H1 (cell line): ENCODE results near the gene CCDC178. TPM values are rescaled to one million over a fixed set of nuclear protein-coding genes. Genes with fewer than 3 reads are reported as not detected.
"Not testable (repeated sequence)": the region's sequence is repeated elsewhere in the genome, so short reads cannot be mapped to it uniquely, and the experiment has no call there.

Source experiments
- CTCF ChIA-PET: fragments of 300-600 bp; sonication (Branson Sonifier 250); formaldehyde crosslinking; loops from one replicate; lab custom pipeline; 2021; ENCODE audit not compliant: partially characterized antibody; lab: Charles Lee
- POLR2A ChIA-PET: fragments of 300-600 bp; sonication (Branson Sonifier 250); formaldehyde crosslinking; loops from one replicate; lab custom pipeline; 2021; ENCODE audit warnings: inconsistent platforms; ENCODE audit not compliant: partially characterized antibody; lab: Charles Lee
- DNase-seq, 2 experiments: peaks; one replicate each; pipeline versions ENCODE4 v3.0.0 to v3.0.0-alpha.2; 2010 to 2022; ENCODE audit warnings: low spot score in 2 of 2, low read depth in 1 of 2, mixed read lengths in 1 of 2
- FAIRE-seq: peaks from 2 replicates; lab custom pipeline; 2011; peaks lifted over from hg19 to GRCh38; lab: Jason Lieb, UNC
- H2AFZ ChIP-seq: 2 replicates; pipeline ENCODE4 v1.8.1; 2012; ENCODE audit warnings: low read length, inconsistent platforms
- H2AK5ac ChIP-seq: 2 replicates; pipeline ENCODE4 v1.6.1; 2013; ENCODE audit warnings: low read depth, low read length
- H2BK120ac ChIP-seq: replicated peaks from 2 replicates; pipeline ENCODE3; 2013; ENCODE audit warnings: low read depth, low read length, inconsistent platforms
- H2BK12ac ChIP-seq: 2 replicates; pipeline ENCODE4 v1.6.1; 2013; ENCODE audit warnings: low read depth, low read length
- H2BK15ac ChIP-seq: 2 replicates; pipeline ENCODE4 v1.6.1; 2013; ENCODE audit warnings: low read length
- H2BK20ac ChIP-seq: 2 replicates; pipeline ENCODE4 v1.6.1; 2013; ENCODE audit warnings: low read length
- H2BK5ac ChIP-seq: 2 replicates; pipeline ENCODE4 v1.6.1; 2013; ENCODE audit warnings: low read depth, low read length
- H3K14ac ChIP-seq: 2 replicates; pipeline ENCODE4 v1.6.1; 2013; ENCODE audit warnings: inconsistent platforms; ENCODE audit not compliant: insufficient read length
- H3K18ac ChIP-seq: 2 replicates; pipeline ENCODE4 v1.6.1; 2013; ENCODE audit warnings: low read length; ENCODE audit errors: extremely low read depth
- H3K23ac ChIP-seq: 2 replicates; pipeline ENCODE4 v1.6.1; 2013; ENCODE audit warnings: inconsistent platforms; ENCODE audit not compliant: insufficient read length
- H3K23me2 ChIP-seq: 2 replicates; pipeline ENCODE4 v1.6.1; 2013; ENCODE audit warnings: low read depth, low read length
- H3K27ac ChIP-seq: 2 replicates; pipeline ENCODE4 v1.6.1; 2011; ENCODE audit warnings: low read depth, low read length, inconsistent platforms
- H3K27me3 ChIP-seq, 4 experiments: replicated peaks in 1 of 4; 1 replicate in 1 of 4; 2 replicates in 3 of 4; pipeline versions ENCODE4 v1.6.1 to v1.8.1; 2011 to 2013; ENCODE audit warnings: low read length in 3 of 4, mild to moderate bottlenecking in 3 of 4, inconsistent platforms in 2 of 4, mixed read lengths in 2 of 4, moderate library complexity in 1 of 4; ENCODE audit not compliant: control insufficient read depth in 3 of 4, insufficient read depth in 3 of 4; ENCODE audit errors: extremely low read depth in 1 of 4
- H3K36me3 ChIP-seq, 4 experiments: 2 replicates each; pipeline versions ENCODE4 v1.6.1 to v1.8.1; 2011 to 2013; ENCODE audit warnings: mild to moderate bottlenecking in 4 of 4, low read length in 3 of 4, moderate library complexity in 2 of 4, control low read depth in 1 of 4, inconsistent platforms in 1 of 4; ENCODE audit not compliant: insufficient read depth in 4 of 4, control insufficient read depth in 2 of 4
- H3K4ac ChIP-seq: replicated peaks from 2 replicates; pipeline ENCODE3; 2013; ENCODE audit warnings: low read length, low read depth, mixed read lengths, inconsistent platforms; ENCODE audit not compliant: insufficient read length
- H3K4me1 ChIP-seq, 4 experiments: replicated peaks in 1 of 4; 1 replicate in 1 of 4; 2 replicates in 3 of 4; pipeline versions ENCODE4 v1.6.1 to v1.8.1; 2011 to 2013; ENCODE audit warnings: low read length in 3 of 4, inconsistent platforms in 2 of 4, mixed read lengths in 1 of 4; ENCODE audit not compliant: insufficient read depth in 4 of 4, control insufficient read depth in 3 of 4
- H3K4me2 ChIP-seq, 2 experiments: 2 replicates each; pipeline versions ENCODE4 v1.6.1 to v1.8.1; 2011 to 2013; ENCODE audit warnings: low read depth in 2 of 2, low read length in 2 of 2, control low read depth in 1 of 2, inconsistent platforms in 1 of 2, mild to moderate bottlenecking in 1 of 2; ENCODE audit not compliant: insufficient read depth in 1 of 2
- H3K4me3 ChIP-seq, 4 experiments: fragments of 200-600, 300-600 bp in 1 of 4; sonication (generic), shearing (Covaris generic), sonication (Bioruptor Twin) in 1 of 4; 2 replicates each; pipeline versions ENCODE4 v1.5.1 to v1.8.1; 2011 to 2016; ENCODE audit warnings: low read length in 4 of 4, low read depth in 3 of 4, control low read depth in 2 of 4, inconsistent platforms in 2 of 4, mild to moderate bottlenecking in 2 of 4, mixed read lengths in 1 of 4, moderate library complexity in 1 of 4; ENCODE audit not compliant: insufficient read depth in 2 of 4; ENCODE audit errors: extremely low read depth in 1 of 4
- H3K56ac ChIP-seq: replicated peaks from 2 replicates; pipeline ENCODE3; 2013; ENCODE audit warnings: low read depth, mild to moderate bottlenecking, mixed read lengths, low read length, inconsistent platforms; ENCODE audit not compliant: insufficient read length
- H3K79me1 ChIP-seq: 2 replicates; pipeline ENCODE4 v1.6.1; 2013; ENCODE audit warnings: low read depth, low read length, control low read depth
- H3K79me2 ChIP-seq, 2 experiments: 2 replicates each; pipeline versions ENCODE4 v1.6.1 to v1.8.1; 2012 to 2013; ENCODE audit warnings: low read length in 2 of 2, mild to moderate bottlenecking in 2 of 2, inconsistent platforms in 1 of 2; ENCODE audit not compliant: insufficient read depth in 2 of 2, control insufficient read depth in 1 of 2
- H3K9ac ChIP-seq, 4 experiments: replicated peaks in 1 of 4; 1 replicate in 1 of 4; 2 replicates in 3 of 4; pipeline versions ENCODE4 v1.6.1 to v1.8.1; 2011 to 2013; ENCODE audit warnings: low read depth in 3 of 4, low read length in 3 of 4, control low read depth in 2 of 4, mild to moderate bottlenecking in 2 of 4, moderate library complexity in 2 of 4, inconsistent platforms in 1 of 4; ENCODE audit errors: extremely low read depth in 1 of 4
- H3K9me3 ChIP-seq, 2 experiments: 2 replicates each; pipeline versions ENCODE4 v1.6.1 to v1.8.1; 2012 to 2013; ENCODE audit warnings: mild to moderate bottlenecking in 2 of 2, moderate library complexity in 2 of 2, control low read depth in 1 of 2, inconsistent platforms in 1 of 2, low read depth in 1 of 2, low read length in 1 of 2, mixed read lengths in 1 of 2; ENCODE audit not compliant: insufficient read depth in 2 of 2
- H4K20me1 ChIP-seq, 2 experiments: replicated peaks in 1 of 2; 2 replicates each; pipeline versions ENCODE3 to v1.8.1; 2011 to 2013; ENCODE audit warnings: inconsistent platforms in 2 of 2, low read length in 2 of 2, mild to moderate bottlenecking in 1 of 2; ENCODE audit not compliant: insufficient read depth in 2 of 2, control insufficient read depth in 1 of 2
- H4K5ac ChIP-seq: 2 replicates; pipeline ENCODE4 v1.6.1; 2013; ENCODE audit warnings: low read length, low read depth, mixed read lengths, inconsistent platforms; ENCODE audit not compliant: insufficient read length
- H4K8ac ChIP-seq: 2 replicates; pipeline ENCODE4 v1.8.0; 2013; ENCODE audit warnings: mild to moderate bottlenecking, moderate library complexity, low read length, inconsistent platforms; ENCODE audit not compliant: insufficient read depth; ENCODE audit errors: extremely low read depth
- H4K91ac ChIP-seq: replicated peaks from 2 replicates; pipeline ENCODE3; 2013; ENCODE audit warnings: low read length, mixed read lengths, inconsistent platforms; ENCODE audit not compliant: insufficient read length
- WGBS, 2 experiments: shearing (Covaris generic) in 1 of 2; methylation state at CpG; one replicate each; pipeline versions ENCODE4 v1.1.6 to v1.1.7; 2013 to 2015; ENCODE audit warnings: low lambda C conversion rate in 2 of 2, mixed read lengths in 2 of 2, inconsistent platforms in 1 of 2, low coverage in 1 of 2, missing lambda C conversion rate in 1 of 2; ENCODE audit not compliant: insufficient replicate concordance in 2 of 2, insufficient coverage in 1 of 2, insufficient read length in 1 of 2; ENCODE audit errors: extremely low coverage in 1 of 2, missing lambda C conversion rate in 1 of 2; 5-methylcytosine and 5-hydroxymethylcytosine counted together
- polyA plus RNA-seq, 7 experiments: library from polyadenylated mRNA; depleted of rRNA in 3 of 7; stranded (reverse) in 5 of 7; unstranded in 2 of 7; fragments of >200 nt in 5 of 7; fragments of 200-250 nt in 2 of 7; gene quantifications; 1 replicate in 5 of 7; 2 replicates in 1 of 7; 4 replicates in 1 of 7; pipeline versions ENCODE4 v1.2.1 to v1.2.3, GENCODE V29; 2011 to 2013; ENCODE audit warnings: missing spikeins in 2 of 7, mixed read lengths in 2 of 7
- total RNA-seq: library from RNA; stranded (reverse); fragmentation: NEBNext Ultra II Directional; extraction: Animal tissue kit (Norgen Biotek cat#: 25700); gene quantifications from 2 replicates; pipeline ENCODE4 v1.2.1, GENCODE V29; 2021

CCDC178 gene
- total and polyA plus RNA-seq, 2 of the 8 experiments (the other 6 are each of a cell fraction or from before 2014, with no cell fraction given): not detected

DNA sequence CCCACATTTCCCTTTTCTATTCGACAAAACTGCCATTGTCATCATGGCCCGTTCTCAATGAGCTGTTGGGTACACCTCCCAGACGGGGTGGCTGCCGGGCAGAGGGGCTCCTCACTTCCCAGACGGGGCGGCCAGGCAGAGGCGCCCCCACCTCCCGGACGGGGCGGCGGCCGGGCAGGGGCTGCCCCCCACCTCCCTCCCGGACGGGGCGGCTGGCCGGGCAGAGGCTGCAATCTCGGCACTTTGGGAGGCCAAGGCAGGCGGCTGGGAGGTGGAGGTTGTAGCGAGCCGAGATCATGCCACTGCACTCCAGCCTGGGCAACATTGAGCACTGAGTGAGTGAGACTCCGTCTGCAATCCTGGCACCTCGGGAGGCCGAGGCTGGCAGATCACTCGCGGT lies 292.7 kb downstream of the CCDC178 start:
- H4K5ac ChIP-seq, H3K79me1 ChIP-seq, H3K4me3 ChIP-seq, H3K4me2 ChIP-seq, H2BK5ac ChIP-seq, H2BK12ac ChIP-seq, POLR2A ChIA-PET, H3K9me3 ChIP-seq, H2BK20ac ChIP-seq, CTCF ChIA-PET, FAIRE-seq, H3K4me1 ChIP-seq, H4K20me1 ChIP-seq, H3K27ac ChIP-seq, H2BK15ac ChIP-seq, H2AFZ ChIP-seq, H3K9ac ChIP-seq, H3K23ac ChIP-seq, H3K18ac ChIP-seq, H3K27me3 ChIP-seq, DNase-seq, H3K23me2 ChIP-seq, H2AK5ac ChIP-seq, H3K36me3 ChIP-seq, H2BK120ac ChIP-seq, H4K91ac ChIP-seq, H3K14ac ChIP-seq, H3K56ac ChIP-seq, H4K8ac ChIP-seq, H3K4ac ChIP-seq, H3K79me2 ChIP-seq: not testable (repeated sequence)
- 92% methylated on average over 16 of the region's 25 CpGs; no CpG with 5 or more reads in 1 of the 2 experiments for WGBS, 2 experiments
